K562 (cell line): ENCODE data around the gene HS3ST3A1. TPM values are rescaled to one million over a fixed set of nuclear protein-coding genes. Genes with fewer than 3 reads are reported as not detected.
A peak's percentile ranks its signal among the peaks of the same experiment; 100 is the strongest.

Source experiments
- polyA plus RNA-seq, 8 experiments: library from polyadenylated mRNA; depleted of rRNA in 4 of 8; stranded (reverse) in 5 of 8; unstranded in 3 of 8; fragments of >200 nt; fragmentation: Nextera tagmentation in 2 of 8; fragmentation: Illumina TruSeq in 1 of 8; extraction: Ambion mirVana in 2 of 8; extraction: Trizol in 1 of 8; gene quantifications; 2 replicates each; pipeline versions ENCODE4 v1.2.1 to v1.2.3, GENCODE V29; 2011 to 2014; ENCODE audit warnings: inconsistent platforms in 1 of 8, missing spikeins in 1 of 8
- total RNA-seq, 7 experiments: library from RNA; depleted of rRNA in 6 of 7; stranded (reverse); fragments of >200 nt in 6 of 7; fragmentation: Illumina TruSeq in 2 of 7; extraction: Trizol in 2 of 7; gene quantifications; 2 replicates each; pipeline versions ENCODE4 v1.2.1 to v1.2.3, GENCODE V29; 2011 to 2021; ENCODE audit warnings: low replicate concordance in 1 of 7
- TF ChIP-seq, protein P1 (sequence below), 2 experiments: fragments of 450-650 bp in 1 of 2; sonication (generic) in 1 of 2; formaldehyde crosslinking in 1 of 2; IDR thresholded peaks; 2 replicates each; pipeline versions ENCODE4 v1.7.1 to v1.9.0; 2016 to 2022; ENCODE audit warnings: inconsistent platforms in 1 of 2, mild to moderate bottlenecking in 1 of 2, missing genetic modification reagents in 1 of 2

Gene HS3ST3A1
- total and polyA plus RNA-seq, 9 of the 15 experiments (the other 6 are each of a cell fraction or from before 2014, with no cell fraction given) = 0.25 to 14.8 (median 2.3) TPM

DNA sequence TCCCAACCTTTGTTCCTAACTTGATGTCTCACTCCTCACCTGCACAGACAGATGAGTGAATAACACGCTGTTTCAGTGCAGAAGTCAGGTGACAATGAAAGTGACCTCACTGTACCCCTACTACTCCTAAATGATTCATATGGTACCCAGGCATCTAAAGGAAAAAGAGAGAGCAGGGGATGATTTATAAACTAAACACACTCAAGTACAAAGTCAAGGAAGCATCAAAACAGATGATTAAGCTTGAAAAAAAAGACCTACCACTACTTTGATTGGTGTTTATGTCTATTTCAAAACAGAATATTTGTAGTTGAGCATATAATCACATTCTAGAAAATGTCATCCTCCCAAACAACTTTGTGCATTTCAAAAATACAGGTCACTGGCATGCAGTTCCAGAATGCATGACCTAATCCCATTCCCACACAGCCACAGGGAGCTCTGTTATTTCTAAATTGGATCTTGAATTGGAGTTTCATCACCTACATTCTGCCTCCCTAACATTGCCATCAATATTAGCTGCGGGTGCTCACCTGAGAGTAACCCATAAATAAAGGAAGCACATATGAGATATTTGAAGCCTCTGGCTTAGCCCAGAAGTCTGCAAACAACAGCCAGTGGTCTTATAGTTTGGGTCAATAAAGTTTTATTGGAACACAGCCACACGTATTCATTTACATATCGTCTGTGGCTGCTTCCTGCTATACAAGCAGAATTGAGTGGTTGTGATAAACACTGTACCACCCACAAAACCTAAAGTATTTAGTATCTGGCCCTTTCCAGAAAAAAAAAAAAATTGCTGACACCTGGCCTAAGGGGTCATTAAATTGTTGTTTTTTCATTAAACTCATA, 14.0 kb downstream of the HS3ST3A1 start (continued):
- TF ChIP-seq, protein P1, sequence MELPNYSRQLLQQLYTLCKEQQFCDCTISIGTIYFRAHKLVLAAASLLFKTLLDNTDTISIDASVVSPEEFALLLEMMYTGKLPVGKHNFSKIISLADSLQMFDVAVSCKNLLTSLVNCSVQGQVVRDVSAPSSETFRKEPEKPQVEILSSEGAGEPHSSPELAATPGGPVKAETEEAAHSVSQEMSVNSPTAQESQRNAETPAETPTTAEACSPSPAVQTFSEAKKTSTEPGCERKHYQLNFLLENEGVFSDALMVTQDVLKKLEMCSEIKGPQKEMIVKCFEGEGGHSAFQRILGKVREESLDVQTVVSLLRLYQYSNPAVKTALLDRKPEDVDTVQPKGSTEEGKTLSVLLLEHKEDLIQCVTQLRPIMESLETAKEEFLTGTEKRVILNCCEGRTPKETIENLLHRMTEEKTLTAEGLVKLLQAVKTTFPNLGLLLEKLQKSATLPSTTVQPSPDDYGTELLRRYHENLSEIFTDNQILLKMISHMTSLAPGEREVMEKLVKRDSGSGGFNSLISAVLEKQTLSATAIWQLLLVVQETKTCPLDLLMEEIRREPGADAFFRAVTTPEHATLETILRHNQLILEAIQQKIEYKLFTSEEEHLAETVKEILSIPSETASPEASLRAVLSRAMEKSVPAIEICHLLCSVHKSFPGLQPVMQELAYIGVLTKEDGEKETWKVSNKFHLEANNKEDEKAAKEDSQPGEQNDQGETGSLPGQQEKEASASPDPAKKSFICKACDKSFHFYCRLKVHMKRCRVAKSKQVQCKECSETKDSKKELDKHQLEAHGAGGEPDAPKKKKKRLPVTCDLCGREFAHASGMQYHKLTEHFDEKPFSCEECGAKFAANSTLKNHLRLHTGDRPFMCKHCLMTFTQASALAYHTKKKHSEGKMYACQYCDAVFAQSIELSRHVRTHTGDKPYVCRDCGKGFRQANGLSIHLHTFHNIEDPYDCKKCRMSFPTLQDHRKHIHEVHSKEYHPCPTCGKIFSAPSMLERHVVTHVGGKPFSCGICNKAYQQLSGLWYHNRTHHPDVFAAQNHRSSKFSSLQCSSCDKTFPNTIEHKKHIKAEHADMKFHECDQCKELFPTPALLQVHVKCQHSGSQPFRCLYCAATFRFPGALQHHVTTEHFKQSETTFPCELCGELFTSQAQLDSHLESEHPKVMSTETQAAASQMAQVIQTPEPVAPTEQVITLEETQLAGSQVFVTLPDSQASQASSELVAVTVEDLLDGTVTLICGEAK (IDR thresholded peaks at IDR 0.05) = peak; percentile 91
- TF ChIP-seq, protein P1 (CRISPR knock-in tag; IDR thresholded peaks at IDR 0.05) = peak; percentile 79
